H1 (cell line): ENCODE measurements around the gene MOB2. TPM values are rescaled to one million over a fixed set of nuclear protein-coding genes. Genes with fewer than 3 reads are reported as not detected.

Source experiments
- CTCF ChIA-PET: fragments of 300-600 bp; sonication (Branson Sonifier 250); formaldehyde crosslinking; loops from one replicate; lab custom pipeline; 2021; ENCODE audit not compliant: partially characterized antibody; lab: Charles Lee
- POLR2A ChIA-PET: fragments of 300-600 bp; sonication (Branson Sonifier 250); formaldehyde crosslinking; loops from one replicate; lab custom pipeline; 2021; ENCODE audit warnings: inconsistent platforms; ENCODE audit not compliant: partially characterized antibody; lab: Charles Lee
- DNase-seq, 2 experiments: peaks; one replicate each; pipeline versions ENCODE4 v3.0.0 to v3.0.0-alpha.2; 2010 to 2022; ENCODE audit warnings: low spot score in 2 of 2, low read depth in 1 of 2, mixed read lengths in 1 of 2
- FAIRE-seq: peaks from 2 replicates; lab custom pipeline; 2011; peaks lifted over from hg19 to GRCh38; lab: Jason Lieb, UNC
- H2AFZ ChIP-seq: 2 replicates; pipeline ENCODE4 v1.8.1; 2012; ENCODE audit warnings: low read length, inconsistent platforms
- H2AK5ac ChIP-seq: 2 replicates; pipeline ENCODE4 v1.6.1; 2013; ENCODE audit warnings: low read depth, low read length
- H2BK120ac ChIP-seq: replicated peaks from 2 replicates; pipeline ENCODE3; 2013; ENCODE audit warnings: low read depth, low read length, inconsistent platforms
- H2BK12ac ChIP-seq: 2 replicates; pipeline ENCODE4 v1.6.1; 2013; ENCODE audit warnings: low read depth, low read length
- H2BK15ac ChIP-seq: 2 replicates; pipeline ENCODE4 v1.6.1; 2013; ENCODE audit warnings: low read length
- H2BK20ac ChIP-seq: 2 replicates; pipeline ENCODE4 v1.6.1; 2013; ENCODE audit warnings: low read length
- H2BK5ac ChIP-seq: 2 replicates; pipeline ENCODE4 v1.6.1; 2013; ENCODE audit warnings: low read depth, low read length
- H3K14ac ChIP-seq: 2 replicates; pipeline ENCODE4 v1.6.1; 2013; ENCODE audit warnings: inconsistent platforms; ENCODE audit not compliant: insufficient read length
- H3K18ac ChIP-seq: 2 replicates; pipeline ENCODE4 v1.6.1; 2013; ENCODE audit warnings: low read length; ENCODE audit errors: extremely low read depth
- H3K23ac ChIP-seq: 2 replicates; pipeline ENCODE4 v1.6.1; 2013; ENCODE audit warnings: inconsistent platforms; ENCODE audit not compliant: insufficient read length
- H3K23me2 ChIP-seq: 2 replicates; pipeline ENCODE4 v1.6.1; 2013; ENCODE audit warnings: low read depth, low read length
- H3K27ac ChIP-seq: 2 replicates; pipeline ENCODE4 v1.6.1; 2011; ENCODE audit warnings: low read depth, low read length, inconsistent platforms
- H3K27me3 ChIP-seq, 4 experiments: replicated peaks in 1 of 4; 1 replicate in 1 of 4; 2 replicates in 3 of 4; pipeline versions ENCODE4 v1.6.1 to v1.8.1; 2011 to 2013; ENCODE audit warnings: low read length in 3 of 4, mild to moderate bottlenecking in 3 of 4, inconsistent platforms in 2 of 4, mixed read lengths in 2 of 4, moderate library complexity in 1 of 4; ENCODE audit not compliant: control insufficient read depth in 3 of 4, insufficient read depth in 3 of 4; ENCODE audit errors: extremely low read depth in 1 of 4
- H3K36me3 ChIP-seq, 4 experiments: 2 replicates each; pipeline versions ENCODE4 v1.6.1 to v1.8.1; 2011 to 2013; ENCODE audit warnings: mild to moderate bottlenecking in 4 of 4, low read length in 3 of 4, moderate library complexity in 2 of 4, control low read depth in 1 of 4, inconsistent platforms in 1 of 4; ENCODE audit not compliant: insufficient read depth in 4 of 4, control insufficient read depth in 2 of 4
- H3K4ac ChIP-seq: replicated peaks from 2 replicates; pipeline ENCODE3; 2013; ENCODE audit warnings: low read length, low read depth, mixed read lengths, inconsistent platforms; ENCODE audit not compliant: insufficient read length
- H3K4me1 ChIP-seq, 4 experiments: replicated peaks in 1 of 4; 1 replicate in 1 of 4; 2 replicates in 3 of 4; pipeline versions ENCODE4 v1.6.1 to v1.8.1; 2011 to 2013; ENCODE audit warnings: low read length in 3 of 4, inconsistent platforms in 2 of 4, mixed read lengths in 1 of 4; ENCODE audit not compliant: insufficient read depth in 4 of 4, control insufficient read depth in 3 of 4
- H3K4me2 ChIP-seq, 2 experiments: 2 replicates each; pipeline versions ENCODE4 v1.6.1 to v1.8.1; 2011 to 2013; ENCODE audit warnings: low read depth in 2 of 2, low read length in 2 of 2, control low read depth in 1 of 2, inconsistent platforms in 1 of 2, mild to moderate bottlenecking in 1 of 2; ENCODE audit not compliant: insufficient read depth in 1 of 2
- H3K4me3 ChIP-seq, 4 experiments: fragments of 200-600, 300-600 bp in 1 of 4; sonication (generic), shearing (Covaris generic), sonication (Bioruptor Twin) in 1 of 4; 2 replicates each; pipeline versions ENCODE4 v1.5.1 to v1.8.1; 2011 to 2016; ENCODE audit warnings: low read length in 4 of 4, low read depth in 3 of 4, control low read depth in 2 of 4, inconsistent platforms in 2 of 4, mild to moderate bottlenecking in 2 of 4, mixed read lengths in 1 of 4, moderate library complexity in 1 of 4; ENCODE audit not compliant: insufficient read depth in 2 of 4; ENCODE audit errors: extremely low read depth in 1 of 4
- H3K56ac ChIP-seq: replicated peaks from 2 replicates; pipeline ENCODE3; 2013; ENCODE audit warnings: low read depth, mild to moderate bottlenecking, mixed read lengths, low read length, inconsistent platforms; ENCODE audit not compliant: insufficient read length
- H3K79me1 ChIP-seq: 2 replicates; pipeline ENCODE4 v1.6.1; 2013; ENCODE audit warnings: low read depth, low read length, control low read depth
- H3K79me2 ChIP-seq, 2 experiments: 2 replicates each; pipeline versions ENCODE4 v1.6.1 to v1.8.1; 2012 to 2013; ENCODE audit warnings: low read length in 2 of 2, mild to moderate bottlenecking in 2 of 2, inconsistent platforms in 1 of 2; ENCODE audit not compliant: insufficient read depth in 2 of 2, control insufficient read depth in 1 of 2
- H3K9ac ChIP-seq, 4 experiments: replicated peaks in 1 of 4; 1 replicate in 1 of 4; 2 replicates in 3 of 4; pipeline versions ENCODE4 v1.6.1 to v1.8.1; 2011 to 2013; ENCODE audit warnings: low read depth in 3 of 4, low read length in 3 of 4, control low read depth in 2 of 4, mild to moderate bottlenecking in 2 of 4, moderate library complexity in 2 of 4, inconsistent platforms in 1 of 4; ENCODE audit errors: extremely low read depth in 1 of 4
- H3K9me3 ChIP-seq, 2 experiments: 2 replicates each; pipeline versions ENCODE4 v1.6.1 to v1.8.1; 2012 to 2013; ENCODE audit warnings: mild to moderate bottlenecking in 2 of 2, moderate library complexity in 2 of 2, control low read depth in 1 of 2, inconsistent platforms in 1 of 2, low read depth in 1 of 2, low read length in 1 of 2, mixed read lengths in 1 of 2; ENCODE audit not compliant: insufficient read depth in 2 of 2
- H4K20me1 ChIP-seq, 2 experiments: replicated peaks in 1 of 2; 2 replicates each; pipeline versions ENCODE3 to v1.8.1; 2011 to 2013; ENCODE audit warnings: inconsistent platforms in 2 of 2, low read length in 2 of 2, mild to moderate bottlenecking in 1 of 2; ENCODE audit not compliant: insufficient read depth in 2 of 2, control insufficient read depth in 1 of 2
- H4K5ac ChIP-seq: 2 replicates; pipeline ENCODE4 v1.6.1; 2013; ENCODE audit warnings: low read length, low read depth, mixed read lengths, inconsistent platforms; ENCODE audit not compliant: insufficient read length
- H4K8ac ChIP-seq: 2 replicates; pipeline ENCODE4 v1.8.0; 2013; ENCODE audit warnings: mild to moderate bottlenecking, moderate library complexity, low read length, inconsistent platforms; ENCODE audit not compliant: insufficient read depth; ENCODE audit errors: extremely low read depth
- H4K91ac ChIP-seq: replicated peaks from 2 replicates; pipeline ENCODE3; 2013; ENCODE audit warnings: low read length, mixed read lengths, inconsistent platforms; ENCODE audit not compliant: insufficient read length
- BCL11A ChIP-seq, 2 experiments: IDR thresholded peaks; one replicate each; pipeline ENCODE4 v1.6.1; 2011; ENCODE audit warnings: low read depth in 2 of 2, low read length in 2 of 2, mild to moderate bottlenecking in 2 of 2
- BRCA1 ChIP-seq: IDR thresholded peaks from 2 replicates; pipeline ENCODE4 v1.6.1; 2012; ENCODE audit warnings: low read depth, low read length, improper control_type of control experiment
- E2F6 ChIP-seq: IDR thresholded peaks from 2 replicates; pipeline ENCODE4 v1.6.1; 2012; ENCODE audit warnings: inconsistent platforms
- EP300 ChIP-seq, 2 experiments: IDR thresholded peaks; 1 replicate in 1 of 2; 2 replicates in 1 of 2; pipeline ENCODE4 v1.6.1; 2011 to 2012; ENCODE audit warnings: low read depth in 2 of 2, low read length in 2 of 2, mild to moderate bottlenecking in 2 of 2, borderline replicate concordance in 1 of 2, inconsistent platforms in 1 of 2, moderate library complexity in 1 of 2
- GTF2F1 ChIP-seq: IDR thresholded peaks from 2 replicates; pipeline ENCODE4 v1.6.1; 2012; ENCODE audit warnings: low read depth, low read length, improper control_type of control experiment, borderline replicate concordance
- HDAC2 ChIP-seq, 2 experiments: fragments of 300-600 bp in 1 of 2; sonication (generic) in 1 of 2; IDR thresholded peaks; 2 replicates each; pipeline ENCODE4 v1.6.1; 2011 to 2012; ENCODE audit warnings: low read depth in 2 of 2, low read length in 2 of 2, mild to moderate bottlenecking in 2 of 2, moderate library complexity in 2 of 2, borderline replicate concordance in 1 of 2, inconsistent platforms in 1 of 2
- PHF8 ChIP-seq: fragments of 200-600 bp; sonication (generic); conservative IDR thresholded peaks from 2 replicates; pipeline ENCODE4 v1.7.1; 2012; ENCODE audit warnings: low read depth, mild to moderate bottlenecking, inconsistent platforms, low read length, moderate library complexity
- SAP30 ChIP-seq: fragments of 300-600 bp; sonication (generic); IDR thresholded peaks from 2 replicates; pipeline ENCODE4 v1.7.1; 2012; ENCODE audit warnings: low read length, moderate library complexity, mild to moderate bottlenecking, inconsistent platforms; ENCODE audit not compliant: insufficient read depth, insufficient replicate concordance
- SIX5 ChIP-seq: IDR thresholded peaks from 2 replicates; pipeline ENCODE4 v1.6.1; 2011; ENCODE audit warnings: mild to moderate bottlenecking, low read depth, low read length
- SUZ12 ChIP-seq: fragments of 200-600 bp; sonication (generic); IDR thresholded peaks from 2 replicates; pipeline ENCODE4 v1.6.1; 2012; ENCODE audit warnings: mild to moderate bottlenecking, inconsistent platforms, low read length, moderate library complexity, mixed read lengths
- TBP ChIP-seq: IDR thresholded peaks from 2 replicates; pipeline ENCODE4 v1.6.1; 2011; ENCODE audit warnings: low read depth, low read length, improper control_type of control experiment
- TEAD4 ChIP-seq: IDR thresholded peaks from 2 replicates; pipeline ENCODE4 v1.6.1; 2012; ENCODE audit warnings: low read depth, low read length, inconsistent platforms, mixed read lengths
- YY1 ChIP-seq: IDR thresholded peaks from 2 replicates; pipeline ENCODE4 v1.6.1; 2011; ENCODE audit warnings: low read depth, mild to moderate bottlenecking, low read length
- WGBS, 2 experiments: shearing (Covaris generic) in 1 of 2; methylation state at CpG; one replicate each; pipeline versions ENCODE4 v1.1.6 to v1.1.7; 2013 to 2015; ENCODE audit warnings: low lambda C conversion rate in 2 of 2, mixed read lengths in 2 of 2, inconsistent platforms in 1 of 2, low coverage in 1 of 2, missing lambda C conversion rate in 1 of 2; ENCODE audit not compliant: insufficient replicate concordance in 2 of 2, insufficient coverage in 1 of 2, insufficient read length in 1 of 2; ENCODE audit errors: extremely low coverage in 1 of 2, missing lambda C conversion rate in 1 of 2; 5-methylcytosine and 5-hydroxymethylcytosine counted together
- polyA plus RNA-seq, 7 experiments: library from polyadenylated mRNA; depleted of rRNA in 3 of 7; stranded (reverse) in 5 of 7; unstranded in 2 of 7; fragments of >200 nt in 5 of 7; fragments of 200-250 nt in 2 of 7; gene quantifications; 1 replicate in 5 of 7; 2 replicates in 1 of 7; 4 replicates in 1 of 7; pipeline versions ENCODE4 v1.2.1 to v1.2.3, GENCODE V29; 2011 to 2013; ENCODE audit warnings: missing spikeins in 2 of 7, mixed read lengths in 2 of 7
- total RNA-seq: library from RNA; stranded (reverse); fragmentation: NEBNext Ultra II Directional; extraction: Animal tissue kit (Norgen Biotek cat#: 25700); gene quantifications from 2 replicates; pipeline ENCODE4 v1.2.1, GENCODE V29; 2021

Gene MOB2
- total and polyA plus RNA-seq, 2 of the 8 experiments (the other 6 are each of a cell fraction or from before 2014, with no cell fraction given), result 18.6 to 28.2 TPM

GRCh38 chr11:1438967-1439330 lies 47.6 kb downstream of the MOB2 start:
- Histone ChIP-seq H3K56ac (no peak overlapping the region), H2BK20ac (no peak overlapping the region), H3K23ac (no peak overlapping the region), H2AK5ac (no peak overlapping the region), H3K4me2 (no peak overlapping the region), H2BK120ac (no peak overlapping the region), H3K4ac (no peak overlapping the region), H3K9me3 (no peaks in the 10 kb centered on the region), H2BK15ac (no peak overlapping the region), H3K23me2 (no peaks in the 10 kb centered on the region), H3K14ac (no peak overlapping the region), H3K27ac (no peak overlapping the region), H3K4me3 (no peak overlapping the region), H2BK5ac (no peak overlapping the region), H4K20me1 (peaks cover 8 to 19% of the 10 kb centered on the region in 2 experiments), H4K5ac (no peak overlapping the region), H4K8ac (no peak overlapping the region; the same call in 1 of the 2 replicates), H3K4me1 (peaks cover 0 to 16% (median 9%) of the 10 kb centered on the region in 4 experiments; a peak in 6 of 7 replicates), H3K9ac (no peak overlapping the region), H4K91ac (no peak overlapping the region), H3K36me3 (peaks cover 0 to 11% (median 2%) of the 10 kb centered on the region in 4 experiments; a peak in 2 of 8 replicates), H3K79me1 (peaks cover 4% of the 10 kb centered on the region), H2BK12ac (no peak overlapping the region), H2AFZ (no peak overlapping the region), H3K79me2 (no peaks in the 10 kb centered on the region; a peak in 1 of 4 replicates), H3K18ac (no peak overlapping the region), H3K27me3 (no peaks in the 10 kb centered on the region)
- TF ChIP-seq BCL11A (IDR thresholded peaks at IDR 0.05; ENCODE audit: low read depth in 2 of 2, low read length in 2 of 2) (no peak), TEAD4 (no peak), BRCA1 (no peak), TBP (no peak), SIX5 (no peak), YY1 (no peak), E2F6 (no peak), GTF2F1 (no peak), SAP30 (no peak), SUZ12 (no peak), PHF8 (no peak), HDAC2 (IDR thresholded peaks at IDR 0.05; ENCODE audit: borderline replicate concordance in 1 of 2, low read depth in 2 of 2, low read length in 2 of 2) (no peak), EP300 (IDR thresholded peaks at IDR 0.05; ENCODE audit: borderline replicate concordance in 1 of 2, low read depth in 2 of 2, low read length in 2 of 2) (no peak)
- POLR2A ChIA-PET, result no interaction called here
- DNase-seq (no peak), FAIRE-seq (no peak)
- CTCF ChIA-PET, result interaction anchor here (1.4 kb wide), 1 partner anchor 14 kb away, joined by 3 read pairs; no protein-coding TSS in a partner anchor
- WGBS, 2 experiments, result 91% methylated on average over 11 of the region's 11 CpGs; no CpG with 5 or more reads in 1 of the 2 experiments
